ENCODE data around the gene SMC1B. TPM values are rescaled to one million over a fixed set of nuclear protein-coding genes. Genes with fewer than 3 reads are reported as not detected.

The SMC1B gene
- total RNA-seq, 4 donors from 2014 or later = 0.13 TPM; not detected in 3

GRCh38 chr22:45304971-45305370 is 108.4 kb downstream of the SMC1B start:
- no peaks in the 10 kb centered on the region for H3K27me3 ChIP-seq
- H3K36me3 ChIP-seq = no peaks in the 10 kb centered on the region
- H3K9me3 ChIP-seq = no peaks in the 10 kb centered on the region
- DNase-seq (ENCODE audit: extremely low spot score) = no peak
- 96% methylated on average over 6 of the region's 6 CpGs for WGBS
- intact Hi-C loops (cut with DNase I) = loop anchor here (5.0 kb wide), 1 partner anchor 33 kb away; no protein-coding TSS in a partner anchor
- TF ChIP-seq POLR2A (IDR thresholded peaks at IDR 0.05; ENCODE audit: low read depth) (no peak), CTCF (IDR thresholded peaks at IDR 0.05) (no peak), EP300 (IDR thresholded peaks at IDR 0.05) (no peak), POLR2AphosphoS5 (IDR thresholded peaks at IDR 0.05) (no peak)
- H3K27ac ChIP-seq (replicated peaks in 1 of 4) = no peak overlapping the region
- peaks cover 5 to 9% (median 6%) of the 10 kb centered on the region in 4 donors for H3K4me1 ChIP-seq
- H3K4me3 ChIP-seq = no peak overlapping the region

- H3K9me3 ChIP-seq = no peaks in the 10 kb centered on the region
- H3K4me1 ChIP-seq = no peaks in the 10 kb centered on the region
- no peaks in the 10 kb centered on the region for H3K27me3 ChIP-seq
- 80% methylated on average over 7 of the region's 7 CpGs for WGBS
- no peak overlapping the region for H3K27ac ChIP-seq (replicated peaks in 1 of 4)
- TF ChIP-seq POLR2AphosphoS5 (IDR thresholded peaks at IDR 0.05) (no peak), CTCF (IDR thresholded peaks at IDR 0.05) (no peak), POLR2A (IDR thresholded peaks at IDR 0.05; ENCODE audit: low read depth) (no peak), EP300 (IDR thresholded peaks at IDR 0.05) (no peak)
- DNase-seq (ENCODE audit: extremely low spot score) = no peak
- no peaks in the 10 kb centered on the region for H3K36me3 ChIP-seq
- intact Hi-C loops (cut with DNase I) = no loop called here
- no peak overlapping the region for H3K4me3 ChIP-seq
Observed at GRCh38 chr22:45303181-45303580, 110.2 kb downstream of the SMC1B start.

- Histone ChIP-seq H3K36me3 (no peaks in the 10 kb centered on the region), H3K4me1 (no peaks in the 10 kb centered on the region), H3K9me3 (no peaks in the 10 kb centered on the region), H3K4me3 (no peak overlapping the region), H3K27ac (replicated peaks in 1 of 4) (no peak overlapping the region), H3K27me3 (no peaks in the 10 kb centered on the region)
- no peak for TF ChIP-seq CTCF (IDR thresholded peaks at IDR 0.05)
- TF ChIP-seq POLR2AphosphoS5 (IDR thresholded peaks at IDR 0.05) = no peak
- no peak for TF ChIP-seq POLR2A (IDR thresholded peaks at IDR 0.05; ENCODE audit: low read depth)
- TF ChIP-seq EP300 (IDR thresholded peaks at IDR 0.05) = no peak
- WGBS = 78% methylated on average over 8 of the region's 8 CpGs
- intact Hi-C loops (cut with DNase I) = no loop called here
- DNase-seq (ENCODE audit: extremely low spot score) = no peak
Observed at GRCh38 chr22:45302751-45303150, 110.6 kb downstream of the SMC1B start.

GRCh38 chr22:45298934-45299505 is 114.4 kb downstream of the SMC1B start:
- DNase-seq (ENCODE audit: extremely low spot score) = no peak
- intact Hi-C loops (cut with DNase I) = no loop called here
- H3K4me3 ChIP-seq = no peak overlapping the region
- H3K27me3 ChIP-seq = no peaks in the 10 kb centered on the region
- no peaks in the 10 kb centered on the region for H3K9me3 ChIP-seq
- no peaks in the 10 kb centered on the region for H3K4me1 ChIP-seq
- no peak for TF ChIP-seq POLR2A (IDR thresholded peaks at IDR 0.05; ENCODE audit: low read depth)
- no peak for TF ChIP-seq CTCF (IDR thresholded peaks at IDR 0.05)
- no peak for TF ChIP-seq POLR2AphosphoS5 (IDR thresholded peaks at IDR 0.05)
- no peak for TF ChIP-seq EP300 (IDR thresholded peaks at IDR 0.05)
- no peak overlapping the region for H3K27ac ChIP-seq (replicated peaks in 1 of 4)
- H3K36me3 ChIP-seq = no peaks in the 10 kb centered on the region
- 88% methylated on average over 14 of the region's 15 CpGs for WGBS

Measured in esophagus muscularis mucosa (tissue), 4 donors.